HG03103 (cell line): Measurements from ENCODE around the gene LHX3.

Source experiments
- ATAC-seq: cut with Tn5 transposase; IDR thresholded peaks from one replicate; pipeline ENCODE4 v1.9.1; 2021; ENCODE audit warnings: low read depth; ENCODE audit not compliant: unreplicated experiment

LHX3 gene

GRCh38 chr9:136204838-136205706 is at the start of gene LHX3:
LHX3 (minus strand) TSS chr9:136205128; CDS start chr9:136205012, 116 bp downstream.
- ATAC-seq, result no peak

GRCh38 chr9:136253246-136254130 is 48.6 kb upstream of the LHX3 start:
- ATAC-seq, result no peak

- no peak for ATAC-seq
Measured at GRCh38 chr9:136252846-136253245, 47.9 kb upstream of the LHX3 start.

- no peak for ATAC-seq
Measured at GRCh38 chr9:136252281-136252680, 47.4 kb upstream of the LHX3 start.

- no peak for ATAC-seq
Measured at GRCh38 chr9:136251264-136252115, 46.6 kb upstream of the LHX3 start.

- ATAC-seq, result no peak
Measured at GRCh38 chr9:136250676-136251075, 45.7 kb upstream of the LHX3 start.

- no peak for ATAC-seq
Measured at GRCh38 chr9:136249877-136250559, 45.1 kb upstream of the LHX3 start.

- ATAC-seq, result no peak
Measured at GRCh38 chr9:136248951-136249876, 44.3 kb upstream of the LHX3 start.

- ATAC-seq, result no peak
Measured at GRCh38 chr9:136247947-136248637, 43.2 kb upstream of the LHX3 start.

GRCh38 chr9:136247551-136247916 is 42.6 kb upstream of the LHX3 start:
- ATAC-seq, result no peak

- no peak for ATAC-seq
Measured at GRCh38 chr9:136246849-136247550, 42.1 kb upstream of the LHX3 start.

GRCh38 chr9:136245219-136246150 is 40.6 kb upstream of the LHX3 start, which contains the start of gene QSOX2:
QSOX2 (minus strand) TSS chr9:136245812; CDS start chr9:136245803, 9 bp downstream.
- ATAC-seq, result peak; percentile 43

GRCh38 chr9:136244969-136245218 is 40.0 kb upstream of the LHX3 start:
- no peak for ATAC-seq

GRCh38 chr9:136244122-136244968 is 39.4 kb upstream of the LHX3 start:
- ATAC-seq, result no peak

GRCh38 chr9:136243631-136244030 is 38.7 kb upstream of the LHX3 start:
- ATAC-seq, result no peak

GRCh38 chr9:136242918-136243525 is 38.1 kb upstream of the LHX3 start:
- ATAC-seq, result no peak
